PC-3 (cell line): Measurements from ENCODE around the gene ZNF91.

Experiments used
- CTCF ChIP-seq: fragments of 300-600 bp; sonication (generic); conservative IDR thresholded peaks from 2 replicates; pipeline ENCODE4 v1.5.1; 2017; ENCODE audit warnings: antibody characterized with exemption, low read depth, mild to moderate bottlenecking, low read length
- EZH2 ChIP-seq: fragments of 300-600 bp; sonication (generic); IDR thresholded peaks from one replicate; pipeline ENCODE4 v1.6.1; 2017; ENCODE audit warnings: antibody characterized with exemption, mild to moderate bottlenecking, low read length; ENCODE audit not compliant: unreplicated experiment

GRCh38 chr19:23410155-23410554, 14.9 kb upstream of the ZNF91 start:
- no peak for TF ChIP-seq CTCF
- TF ChIP-seq EZH2: no peak
